ENCODE measurements around the gene NEDD4L. TPM values are rescaled to one million over a fixed set of nuclear protein-coding genes. Genes with fewer than 3 reads are reported as not detected.

Gene NEDD4L
- total RNA-seq, 2 experiments from 2014 or later: 3.2 to 3.3 TPM

- Histone ChIP-seq H3K4me1 (ENCODE audit: insufficient read depth, low read length, poor library complexity, severe bottlenecking) (no peaks in the 10 kb centered on the region), H2AFZ (ENCODE audit: low read length) (no peak overlapping the region), H3K9me3 (ENCODE audit: low read length) (no peaks in the 10 kb centered on the region), H3K4me3 (ENCODE audit: low read depth, low read length, poor library complexity, severe bottlenecking) (no peak overlapping the region), H4K20me1 (ENCODE audit: insufficient read depth, low read length) (no peaks in the 10 kb centered on the region), H3K27ac (ENCODE audit: low read depth, low read length, poor library complexity, severe bottlenecking) (no peak overlapping the region), H3K4me2 (ENCODE audit: low read length) (no peak overlapping the region), H3K79me2 (ENCODE audit: insufficient read depth, low read depth, low read length) (no peaks in the 10 kb centered on the region), H3K9me2 (ENCODE audit: insufficient read depth, low read length) (no peaks in the 10 kb centered on the region), H3K36me3 (ENCODE audit: insufficient read depth, low read length) (no peaks in the 10 kb centered on the region)
- BruUV-seq (replicated peaks): no TSS peak
- no peak for TF ChIP-seq EZH2phosphoT487 (IDR thresholded peaks at IDR 0.05; ENCODE audit: borderline replicate concordance, low read depth, low read length)
- TF ChIP-seq, protein P1, sequence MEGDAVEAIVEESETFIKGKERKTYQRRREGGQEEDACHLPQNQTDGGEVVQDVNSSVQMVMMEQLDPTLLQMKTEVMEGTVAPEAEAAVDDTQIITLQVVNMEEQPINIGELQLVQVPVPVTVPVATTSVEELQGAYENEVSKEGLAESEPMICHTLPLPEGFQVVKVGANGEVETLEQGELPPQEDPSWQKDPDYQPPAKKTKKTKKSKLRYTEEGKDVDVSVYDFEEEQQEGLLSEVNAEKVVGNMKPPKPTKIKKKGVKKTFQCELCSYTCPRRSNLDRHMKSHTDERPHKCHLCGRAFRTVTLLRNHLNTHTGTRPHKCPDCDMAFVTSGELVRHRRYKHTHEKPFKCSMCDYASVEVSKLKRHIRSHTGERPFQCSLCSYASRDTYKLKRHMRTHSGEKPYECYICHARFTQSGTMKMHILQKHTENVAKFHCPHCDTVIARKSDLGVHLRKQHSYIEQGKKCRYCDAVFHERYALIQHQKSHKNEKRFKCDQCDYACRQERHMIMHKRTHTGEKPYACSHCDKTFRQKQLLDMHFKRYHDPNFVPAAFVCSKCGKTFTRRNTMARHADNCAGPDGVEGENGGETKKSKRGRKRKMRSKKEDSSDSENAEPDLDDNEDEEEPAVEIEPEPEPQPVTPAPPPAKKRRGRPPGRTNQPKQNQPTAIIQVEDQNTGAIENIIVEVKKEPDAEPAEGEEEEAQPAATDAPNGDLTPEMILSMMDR (conservative IDR thresholded peaks at IDR 0.05; ENCODE audit: low read length): no peak
- CTCF ChIA-PET (ENCODE audit: unreplicated experiment): no interaction called here
- intact Hi-C loops (cut with micrococcal nuclease; ENCODE audit: unreplicated experiment): no loop called here
- no peak for DNase-seq (ENCODE audit: low spot score)
- POLR2A ChIA-PET: interaction anchor here (0.6 kb wide), 1 partner anchor 1225 kb away, joined by 3 read pairs; no protein-coding TSS in a partner anchor
These were observed 363.8 kb downstream of the NEDD4L start for GRCh38 chr18:58407649-58408407.

DNA sequence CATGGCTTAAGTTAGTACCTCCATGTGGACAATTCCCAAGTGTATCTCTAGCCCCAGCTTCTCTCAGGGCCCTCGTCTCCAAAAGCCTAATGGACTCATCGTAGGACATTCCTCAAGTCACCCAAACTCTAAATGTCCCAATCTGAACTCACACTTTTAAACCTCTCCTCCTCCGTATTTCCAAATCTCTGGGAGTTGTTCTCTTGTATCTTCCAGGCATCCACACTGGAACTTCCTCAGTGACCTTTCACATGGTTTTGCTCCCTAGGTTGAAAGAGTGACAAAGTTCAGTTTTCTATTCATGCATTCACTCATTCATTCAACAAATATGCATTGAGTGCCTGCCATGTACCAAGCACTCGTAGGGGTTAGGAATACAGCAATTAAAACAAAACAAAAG lies 364.6 kb downstream of the NEDD4L start:
- H3K27ac ChIP-seq (ENCODE audit: low read depth, low read length, poor library complexity, severe bottlenecking): no peak overlapping the region
- TF ChIP-seq, protein P1 (conservative IDR thresholded peaks at IDR 0.05; ENCODE audit: low read length): no peak
- TF ChIP-seq EZH2phosphoT487 (IDR thresholded peaks at IDR 0.05; ENCODE audit: borderline replicate concordance, low read depth, low read length): no peak
- intact Hi-C loops (cut with micrococcal nuclease; ENCODE audit: unreplicated experiment): no loop called here

GRCh38 chr18:58409802-58410445 lies 365.9 kb downstream of the NEDD4L start:
- no peaks in the 10 kb centered on the region for H3K9me2 ChIP-seq (ENCODE audit: insufficient read depth, low read length)
- H3K4me2 ChIP-seq (ENCODE audit: low read length): no peak overlapping the region
- H4K20me1 ChIP-seq (ENCODE audit: insufficient read depth, low read length): no peaks in the 10 kb centered on the region
- intact Hi-C loops (cut with micrococcal nuclease; ENCODE audit: unreplicated experiment): no loop called here
- no peaks in the 10 kb centered on the region for H3K79me2 ChIP-seq (ENCODE audit: insufficient read depth, low read depth, low read length)
- POLR2A ChIA-PET: no interaction called here
- no peak overlapping the region for H3K4me3 ChIP-seq (ENCODE audit: low read depth, low read length, poor library complexity, severe bottlenecking)
- CTCF ChIA-PET (ENCODE audit: unreplicated experiment): no interaction called here
- no peaks in the 10 kb centered on the region for H3K36me3 ChIP-seq (ENCODE audit: insufficient read depth, low read length)
- TF ChIP-seq, protein P1 (conservative IDR thresholded peaks at IDR 0.05; ENCODE audit: low read length): no peak
- no peak for TF ChIP-seq EZH2phosphoT487 (IDR thresholded peaks at IDR 0.05; ENCODE audit: borderline replicate concordance, low read depth, low read length)
- H3K9me3 ChIP-seq (ENCODE audit: low read length): no peaks in the 10 kb centered on the region
- no TSS peak for BruUV-seq (replicated peaks)
- no peak overlapping the region for H2AFZ ChIP-seq (ENCODE audit: low read length)
- H3K4me1 ChIP-seq (ENCODE audit: insufficient read depth, low read length, poor library complexity, severe bottlenecking): no peaks in the 10 kb centered on the region
- DNase-seq (ENCODE audit: low spot score): no peak
- no peak overlapping the region for H3K27ac ChIP-seq (ENCODE audit: low read depth, low read length, poor library complexity, severe bottlenecking)

More for the DNA sequence above, 364.6 kb downstream of the NEDD4L start:
- BruUV-seq (replicated peaks): no TSS peak
- no peaks in the 10 kb centered on the region for H3K79me2 ChIP-seq (ENCODE audit: insufficient read depth, low read depth, low read length)
- H3K4me1 ChIP-seq (ENCODE audit: insufficient read depth, low read length, poor library complexity, severe bottlenecking): no peaks in the 10 kb centered on the region
- ChIA-PET CTCF (ENCODE audit: unreplicated experiment) (no interaction called here), POLR2A (no interaction called here)
- no peaks in the 10 kb centered on the region for H4K20me1 ChIP-seq (ENCODE audit: insufficient read depth, low read length)
- H3K9me3 ChIP-seq (ENCODE audit: low read length): no peaks in the 10 kb centered on the region
- H3K4me3 ChIP-seq (ENCODE audit: low read depth, low read length, poor library complexity, severe bottlenecking): no peak overlapping the region
- H3K9me2 ChIP-seq (ENCODE audit: insufficient read depth, low read length): no peaks in the 10 kb centered on the region
- H2AFZ ChIP-seq (ENCODE audit: low read length): no peak overlapping the region
- H3K36me3 ChIP-seq (ENCODE audit: insufficient read depth, low read length): no peaks in the 10 kb centered on the region
- no peak for DNase-seq (ENCODE audit: low spot score)
- H3K4me2 ChIP-seq (ENCODE audit: low read length): no peak overlapping the region

Measured in OCI-LY7 (cell line).